GM21526 (cell line): ENCODE data around the gene KIF21A.
"Not testable (repeated sequence)": the region's sequence is repeated elsewhere in the genome, so short reads cannot be mapped to it uniquely, and the experiment has no call there.

ENCODE experiments used
- ATAC-seq: cut with Tn5 transposase; IDR thresholded peaks from one replicate; pipeline ENCODE4 v1.9.1; 2021; ENCODE audit warnings: moderate library complexity; ENCODE audit not compliant: unreplicated experiment, low FRiP score

The KIF21A gene

GRCh38 chr12:39443081-39443928 lies at the start of gene KIF21A:
KIF21A (minus strand) TSS chr12:39443120; CDS start chr12:39442970, 150 bp downstream.
- peak; percentile 96 for ATAC-seq

GRCh38 chr12:39490500-39491282 lies 47.8 kb upstream of the KIF21A start:
- ATAC-seq, result no peak

GRCh38 chr12:39483597-39483996 lies 40.7 kb upstream of the KIF21A start:
- no peak for ATAC-seq

- no peak for ATAC-seq
Observed at GRCh38 chr12:39483042-39483441, 40.1 kb upstream of the KIF21A start.

GRCh38 chr12:39476894-39477293 lies 34.0 kb upstream of the KIF21A start:
- no peak for ATAC-seq

- ATAC-seq, result no peak
Observed at GRCh38 chr12:39476121-39476520, 33.2 kb upstream of the KIF21A start.

- not testable (repeated sequence) for ATAC-seq
Observed at GRCh38 chr12:39475136-39475535, 32.2 kb upstream of the KIF21A start.

GRCh38 chr12:39467432-39467870 lies 24.5 kb upstream of the KIF21A start:
- ATAC-seq, result peak; percentile 83

GRCh38 chr12:39464976-39465695 lies 22.2 kb upstream of the KIF21A start:
- no peak for ATAC-seq

GRCh38 chr12:39461059-39461458 lies 18.1 kb upstream of the KIF21A start:
- ATAC-seq, result no peak

GRCh38 chr12:39459027-39459434 lies 16.1 kb upstream of the KIF21A start:
- no peak for ATAC-seq

GRCh38 chr12:39451977-39452376 lies 9.1 kb upstream of the KIF21A start:
- ATAC-seq, result no peak

- ATAC-seq, result no peak
Observed at GRCh38 chr12:39448038-39448437, 5.1 kb upstream of the KIF21A start.

- ATAC-seq, result no peak
Observed at GRCh38 chr12:39443929-39444209, 949 bp upstream of the KIF21A start.

- no peak for ATAC-seq
Observed at GRCh38 chr12:39442831-39443080, 164 bp downstream of the KIF21A start.

GRCh38 chr12:39441963-39442830 lies 723 bp downstream of the KIF21A start:
- peak; percentile 31 for ATAC-seq

- no peak for ATAC-seq
Observed at GRCh38 chr12:39441189-39441962, 1.5 kb downstream of the KIF21A start.

- ATAC-seq, result no peak
Observed at GRCh38 chr12:39440781-39441180, 2.1 kb downstream of the KIF21A start.

- ATAC-seq, result no peak
Observed at GRCh38 chr12:39440101-39440500, 2.8 kb downstream of the KIF21A start.

GRCh38 chr12:39435531-39435930 lies 7.4 kb downstream of the KIF21A start:
- ATAC-seq, result no peak
